PC-9 (cell line): ENCODE results near the gene ARHGAP26. TPM values are rescaled to one million over a fixed set of nuclear protein-coding genes. Genes with fewer than 3 reads are reported as not detected.

Source experiments
- BruUV-seq: library from RNA; stranded (reverse); fragments of 400-500 nt; replicated peaks from 2 replicates; lab custom pipeline; 2021; lab: Mats Ljungman, UMichigan
- CTCF ChIA-PET: fragments of 300-600 bp; sonication (Branson Sonifier 250); formaldehyde crosslinking; loops from one replicate; lab custom pipeline; 2022; ENCODE audit warnings: antibody characterized with exemption; lab: Charles Lee
- POLR2A ChIA-PET: fragments of 300-600 bp; sonication (Branson Sonifier 250); formaldehyde crosslinking; loops from one replicate; lab custom pipeline; 2022; ENCODE audit warnings: antibody characterized with exemption; ENCODE audit not compliant: unreplicated experiment; lab: Charles Lee
- DNase-seq, 2 experiments: peaks; one replicate each; pipeline versions ENCODE4 v3.0.0 to v3.0.0-alpha.2; 2015 to 2022; ENCODE audit warnings: mixed read lengths in 1 of 2
- H2AFZ ChIP-seq: fragments of 200-600 bp; sonication (generic); 2 replicates; pipeline ENCODE4 v1.8.1; 2017; ENCODE audit warnings: antibody characterized with exemption
- H3F3A ChIP-seq: fragments of 200-600 bp; sonication (generic); 2 replicates; pipeline ENCODE4 v1.8.1; 2017; ENCODE audit warnings: antibody characterized with exemption, mild to moderate bottlenecking, low read depth; ENCODE audit not compliant: insufficient read depth
- H3K27ac ChIP-seq: fragments of 200-600 bp; sonication (generic); 2 replicates; pipeline ENCODE4 v1.6.1; 2016; ENCODE audit warnings: mixed run types
- H3K27me3 ChIP-seq: fragments of 200-600 bp; sonication (generic); 2 replicates; pipeline ENCODE4 v1.6.1; 2016; ENCODE audit warnings: low read depth, mixed run types; ENCODE audit not compliant: insufficient read depth
- H3K36me3 ChIP-seq: fragments of 200-600 bp; sonication (generic); 2 replicates; pipeline ENCODE4 v1.6.1; 2016; ENCODE audit warnings: low read depth, mixed run types
- H3K4me1 ChIP-seq: fragments of 200-600 bp; sonication (generic); replicated peaks from 2 replicates; pipeline ENCODE4 v1.6.1; 2016; ENCODE audit warnings: mixed run types; ENCODE audit not compliant: insufficient read depth
- H3K4me2 ChIP-seq: fragments of 200-600 bp; sonication (generic); 2 replicates; pipeline ENCODE4 v1.6.1; 2017; ENCODE audit warnings: mixed run types
- H3K4me3 ChIP-seq: fragments of 200-600 bp; sonication (generic); 2 replicates; pipeline ENCODE4 v1.6.1; 2016; ENCODE audit warnings: mixed run types
- H3K79me2 ChIP-seq: fragments of 200-600 bp; sonication (generic); 2 replicates; pipeline ENCODE4 v1.6.1; 2017; ENCODE audit warnings: low read depth, mixed run types
- H3K9me2 ChIP-seq: fragments of 200-600 bp; sonication (generic); 2 replicates; pipeline ENCODE4 v1.8.1; 2017; ENCODE audit warnings: mild to moderate bottlenecking; ENCODE audit not compliant: insufficient read depth
- H3K9me3 ChIP-seq: fragments of 200-600 bp; sonication (generic); 2 replicates; pipeline ENCODE4 v1.8.1; 2016; ENCODE audit warnings: low read depth; ENCODE audit not compliant: insufficient read depth
- H4K20me1 ChIP-seq: fragments of 200-600 bp; sonication (generic); 2 replicates; pipeline ENCODE4 v1.8.1; 2017; ENCODE audit not compliant: insufficient read depth
- EZH2 ChIP-seq: fragments of 200-600 bp; sonication (generic); IDR thresholded peaks from 2 replicates; pipeline ENCODE4 v1.8.0; 2017; ENCODE audit warnings: antibody characterized with exemption, low read depth
- intact Hi-C: fragments of 100-400 bp; cut with micrococcal nuclease; formaldehyde crosslinking; loops from one replicate; pipeline ENCODE4 v1.10.0; 2022; ENCODE audit not compliant: unreplicated experiment
- total RNA-seq: library from RNA; stranded (reverse); gene quantifications from 2 replicates; pipeline ENCODE4 v1.2.3, GENCODE V29; 2021
- TF ChIP-seq, protein P1 (sequence below): fragments of 200-600 bp; sonication (generic); conservative IDR thresholded peaks from 2 replicates; pipeline ENCODE4 v1.6.1; 2017; ENCODE audit warnings: mixed run types, antibody characterized with exemption, mild to moderate bottlenecking, moderate library complexity

ARHGAP26 gene
- total RNA-seq, 1 experiment from 2014 or later = 29.7 TPM

DNA sequence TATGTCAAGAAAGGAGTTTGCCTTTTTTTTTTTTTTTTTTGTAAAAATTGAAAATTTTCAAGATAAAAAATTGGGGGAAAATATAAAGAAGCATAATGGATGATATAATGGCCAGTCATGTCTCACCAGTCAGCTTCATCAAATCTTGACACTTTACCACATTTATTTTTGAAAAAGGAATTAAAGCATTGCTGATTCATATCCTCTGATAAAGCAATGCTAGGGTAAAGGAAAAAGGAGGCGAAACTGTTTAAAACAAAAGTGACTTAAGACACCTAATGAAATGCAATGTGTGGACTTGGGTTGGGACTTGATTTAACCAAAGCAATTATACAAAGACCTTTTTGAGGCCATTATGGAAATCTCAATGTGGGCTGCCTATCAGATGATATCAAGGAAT, 208.5 kb downstream of the ARHGAP26 start:
- Histone ChIP-seq H3K27ac (no peak overlapping the region), H3K27me3 (no peaks in the 10 kb centered on the region), H3K79me2 (no peaks in the 10 kb centered on the region), H3K9me3 (peaks cover 3% of the 10 kb centered on the region; the same call in 1 of the 2 replicates), H3K4me1 (peaks cover 33% of the 10 kb centered on the region), H3F3A (peaks cover 32% of the 10 kb centered on the region), H3K4me3 (no peak overlapping the region), H2AFZ (no peak overlapping the region), H4K20me1 (no peaks in the 10 kb centered on the region), H3K4me2 (no peak overlapping the region), H3K9me2 (no peaks in the 10 kb centered on the region), H3K36me3 (no peaks in the 10 kb centered on the region)
- ChIA-PET POLR2A (interaction anchor here (0.6 kb wide), 1 partner anchor 24 kb away, joined by 9 read pairs; no protein-coding TSS in a partner anchor), CTCF (no interaction called here)
- no peak for DNase-seq
- intact Hi-C loops = no loop called here
- TF ChIP-seq, protein P1, sequence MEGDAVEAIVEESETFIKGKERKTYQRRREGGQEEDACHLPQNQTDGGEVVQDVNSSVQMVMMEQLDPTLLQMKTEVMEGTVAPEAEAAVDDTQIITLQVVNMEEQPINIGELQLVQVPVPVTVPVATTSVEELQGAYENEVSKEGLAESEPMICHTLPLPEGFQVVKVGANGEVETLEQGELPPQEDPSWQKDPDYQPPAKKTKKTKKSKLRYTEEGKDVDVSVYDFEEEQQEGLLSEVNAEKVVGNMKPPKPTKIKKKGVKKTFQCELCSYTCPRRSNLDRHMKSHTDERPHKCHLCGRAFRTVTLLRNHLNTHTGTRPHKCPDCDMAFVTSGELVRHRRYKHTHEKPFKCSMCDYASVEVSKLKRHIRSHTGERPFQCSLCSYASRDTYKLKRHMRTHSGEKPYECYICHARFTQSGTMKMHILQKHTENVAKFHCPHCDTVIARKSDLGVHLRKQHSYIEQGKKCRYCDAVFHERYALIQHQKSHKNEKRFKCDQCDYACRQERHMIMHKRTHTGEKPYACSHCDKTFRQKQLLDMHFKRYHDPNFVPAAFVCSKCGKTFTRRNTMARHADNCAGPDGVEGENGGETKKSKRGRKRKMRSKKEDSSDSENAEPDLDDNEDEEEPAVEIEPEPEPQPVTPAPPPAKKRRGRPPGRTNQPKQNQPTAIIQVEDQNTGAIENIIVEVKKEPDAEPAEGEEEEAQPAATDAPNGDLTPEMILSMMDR = no peak
- TF ChIP-seq EZH2 = no peak
- no TSS peak for BruUV-seq

DNA sequence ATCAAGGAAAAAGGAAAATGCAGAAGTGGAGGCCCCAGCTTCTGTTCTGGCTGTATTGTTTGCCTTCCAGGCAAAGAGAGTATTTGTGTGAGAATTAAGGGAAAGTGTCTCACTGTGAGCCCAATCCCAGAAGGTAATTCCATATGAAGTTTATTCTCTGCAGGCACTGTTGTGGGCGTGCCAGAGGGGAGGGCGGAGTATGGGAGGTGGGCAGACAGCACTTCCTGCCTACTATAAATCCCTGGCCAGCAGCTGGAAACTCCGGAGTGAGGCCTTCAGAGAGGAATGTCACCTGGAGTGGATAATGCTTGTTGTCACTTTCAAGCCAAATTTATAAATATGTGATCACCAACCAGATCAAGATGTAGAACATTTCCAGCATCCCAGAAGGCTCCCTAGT, 209.5 kb downstream of the ARHGAP26 start:
- H3K9me2 ChIP-seq = no peaks in the 10 kb centered on the region
- peaks cover 33% of the 10 kb centered on the region for H3K4me1 ChIP-seq
- TF ChIP-seq, protein P1 = no peak
- TF ChIP-seq EZH2 = no peak
- H3K4me3 ChIP-seq = no peak overlapping the region
- H2AFZ ChIP-seq = no peak overlapping the region
- no peak overlapping the region for H3K4me2 ChIP-seq
- DNase-seq = no peak
- ChIA-PET POLR2A (no interaction called here), CTCF (no interaction called here)
- H4K20me1 ChIP-seq = no peaks in the 10 kb centered on the region
- no peaks in the 10 kb centered on the region for H3K36me3 ChIP-seq
- no peak overlapping the region for H3K27ac ChIP-seq
- H3K27me3 ChIP-seq = no peaks in the 10 kb centered on the region
- no TSS peak for BruUV-seq
- no peaks in the 10 kb centered on the region for H3K79me2 ChIP-seq
- intact Hi-C loops = no loop called here
- H3K9me3 ChIP-seq = peaks cover 3% of the 10 kb centered on the region; the same call in 1 of the 2 replicates
- H3F3A ChIP-seq = peaks cover 32% of the 10 kb centered on the region

DNA sequence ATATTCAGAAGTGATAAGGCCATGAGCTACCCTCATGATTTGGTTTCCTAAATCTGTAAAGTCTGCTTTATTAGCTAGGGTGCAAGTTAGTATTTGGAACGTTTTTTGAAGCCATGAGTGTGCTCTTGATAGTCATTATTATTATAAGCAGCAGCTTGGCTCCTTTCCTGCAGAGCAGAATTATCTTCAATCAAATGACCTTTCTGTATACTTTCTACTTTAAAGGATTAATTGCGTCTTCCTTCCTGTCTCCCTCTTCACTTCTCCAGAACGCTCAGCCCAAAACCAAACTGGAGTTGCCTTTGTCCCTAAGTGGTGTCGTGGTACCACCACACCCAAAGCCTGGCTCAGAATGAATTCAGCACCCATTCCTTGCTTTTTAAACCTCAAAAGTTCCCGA, 211.3 kb downstream of the ARHGAP26 start:
- POLR2A ChIA-PET = interaction anchor here (0.7 kb wide), 1 partner anchor 22 kb away, joined by 5 read pairs; no protein-coding TSS in a partner anchor
- peaks cover 3% of the 10 kb centered on the region; the same call in 1 of the 2 replicates for H3K9me3 ChIP-seq
- H3K27me3 ChIP-seq = no peaks in the 10 kb centered on the region
- H3K79me2 ChIP-seq = no peaks in the 10 kb centered on the region
- H3K36me3 ChIP-seq = no peaks in the 10 kb centered on the region
- no TSS peak for BruUV-seq
- no peak for DNase-seq
- peaks cover 32% of the 10 kb centered on the region for H3F3A ChIP-seq
- no peaks in the 10 kb centered on the region for H4K20me1 ChIP-seq
- H3K4me2 ChIP-seq = peak overlapping the region; percentile 79
- H2AFZ ChIP-seq = 0 out of 2 replicates have a peak overlapping the region, but pooled peaks have one; percentile 61
- H3K9me2 ChIP-seq = no peaks in the 10 kb centered on the region
- peaks cover 33% of the 10 kb centered on the region for H3K4me1 ChIP-seq
- H3K4me3 ChIP-seq = peak overlapping the region; percentile 29; the same call in 1 of the 2 replicates
- no peak for TF ChIP-seq EZH2
- H3K27ac ChIP-seq = peak overlapping the region; percentile 90
- CTCF ChIA-PET = no interaction called here
- intact Hi-C loops = no loop called here
